Tibial nerve (tissue), 4 donors: ENCODE data around the gene SHPK.
A peak's percentile ranks its signal among the peaks of the same experiment; 100 is the strongest.

Source experiments
- CTCF ChIP-seq, 5 experiments: fragments of 200-600 bp in 3 of 5; fragments of 450-650 bp in 2 of 5; sonication (generic) in 3 of 5; IDR thresholded peaks; one replicate each; pipeline ENCODE4 v1.5.1; 2016 to 2019; ENCODE audit warnings: antibody characterized with exemption in 5 of 5, mild to moderate bottlenecking in 3 of 5, moderate library complexity in 2 of 5
- EP300 ChIP-seq, 2 donors: sonication (generic); formaldehyde crosslinking; IDR thresholded peaks; one replicate each; pipeline ENCODE4 v1.6.1; 2017; ENCODE audit warnings: antibody characterized with exemption in 2 of 2, mild to moderate bottlenecking in 1 of 2
- POLR2A ChIP-seq, 2 donors: fragments of 450-650 bp; IDR thresholded peaks; one replicate each; pipeline ENCODE4 v1.6.1; 2017; ENCODE audit warnings: antibody characterized with exemption in 2 of 2, mild to moderate bottlenecking in 2 of 2, moderate library complexity in 2 of 2

GRCh38 chr17:3575511-3575910 is 60.5 kb downstream of the SHPK start:
- peak in 1 of 2 donors; percentile 20 for TF ChIP-seq EP300 (IDR thresholded peaks at IDR 0.05)
- no peak for TF ChIP-seq POLR2A (IDR thresholded peaks at IDR 0.05)
- TF ChIP-seq CTCF (IDR thresholded peaks at IDR 0.05), result no peak
